HepG2 (cell line): Measurements from ENCODE around the gene ERP27. TPM values are rescaled to one million over a fixed set of nuclear protein-coding genes. Genes with fewer than 3 reads are reported as not detected.

Experiments used
- ATAC-seq: fragments of 200-7000 bp; cut with Tn5 transposase; 3 replicates; pipeline ENCODE4 v1.9.1; 2020; ENCODE audit warnings: mild to moderate bottlenecking, moderate library complexity
- BruUV-seq: library from RNA; stranded (reverse); fragments of 400-500 nt; replicated peaks from 2 replicates; lab custom pipeline; 2021; lab: Mats Ljungman, UMichigan
- CTCF ChIA-PET: fragments of 300-600 bp; formaldehyde crosslinking; extraction: SDS; loops from one replicate; lab custom pipeline; 2021; ENCODE audit warnings: low total read pairs, inconsistent platforms, low intra/inter-chr PET ratio; lab: Yijun Ruan, JAX
- POLR2A ChIA-PET: fragments of 350-600 bp; sonication (Branson Sonifier 250); formaldehyde crosslinking; loops from one replicate; lab custom pipeline; 2020; ENCODE audit warnings: antibody characterized with exemption, inconsistent platforms; lab: Yijun Ruan, JAX
- DNase-seq: peaks from one replicate; pipeline ENCODE4 v3.0.0-alpha.2; 2015; ENCODE audit warnings: low spot score
- FAIRE-seq: peaks from 3 replicates; lab custom pipeline; 2011; peaks lifted over from hg19 to GRCh38; lab: Jason Lieb, UNC
- H2AFZ ChIP-seq: one replicate; pipeline ENCODE4 v1.6.1; 2011; ENCODE audit warnings: low read length, inconsistent platforms
- H3K27ac ChIP-seq: fragments of 300-600 bp; 3 replicates; pipeline ENCODE4 v1.8.0; 2011; ENCODE audit warnings: mixed run types, mild to moderate bottlenecking, mixed read lengths, low read length, inconsistent platforms; ENCODE audit not compliant: insufficient read depth; ENCODE audit errors: extremely low read length
- H3K27me3 ChIP-seq, 2 experiments: fragments of 200-600 bp in 1 of 2; 2 replicates in 1 of 2; 3 replicates in 1 of 2; pipeline versions ENCODE4 v1.6.0 to v1.8.0; 2011; ENCODE audit warnings: low read length in 2 of 2, mild to moderate bottlenecking in 2 of 2, moderate library complexity in 2 of 2, inconsistent platforms in 1 of 2; ENCODE audit not compliant: insufficient read depth in 2 of 2, control insufficient read depth in 1 of 2
- H3K36me3 ChIP-seq, 2 experiments: fragments of 200-600 bp in 1 of 2; replicated peaks in 1 of 2; 2 replicates in 1 of 2; 3 replicates in 1 of 2; pipeline versions ENCODE4 v1.5.1 to v1.8.0; 2011; ENCODE audit warnings: low read length in 2 of 2, inconsistent platforms in 1 of 2; ENCODE audit not compliant: insufficient read depth in 2 of 2, control insufficient read depth in 1 of 2
- H3K4me1 ChIP-seq: 2 replicates; pipeline ENCODE4 v1.5.1; 2012; ENCODE audit warnings: low read length, inconsistent platforms; ENCODE audit not compliant: insufficient read depth
- H3K4me2 ChIP-seq: 2 replicates; pipeline ENCODE4 v1.6.0; 2011; ENCODE audit warnings: low read depth, low read length, inconsistent platforms
- H3K4me3 ChIP-seq, 3 experiments: fragments of 200-600 bp in 1 of 3; sonication (generic), shearing (Covaris generic) in 1 of 3; replicated peaks in 1 of 3; 2 replicates each; pipeline ENCODE4 v1.5.1; 2011 to 2016; ENCODE audit warnings: low read length in 3 of 3, inconsistent platforms in 2 of 3, low read depth in 2 of 3, mild to moderate bottlenecking in 2 of 3, control low read depth in 1 of 3, mixed read lengths in 1 of 3; ENCODE audit not compliant: insufficient read depth in 1 of 3
- H3K79me2 ChIP-seq: one replicate; pipeline ENCODE4 v1.6.1; 2011; ENCODE audit warnings: low read length, inconsistent platforms; ENCODE audit not compliant: insufficient read depth
- H3K9ac ChIP-seq: 2 replicates; pipeline ENCODE4 v1.6.0; 2011; ENCODE audit warnings: mild to moderate bottlenecking, low read depth, low read length, inconsistent platforms; ENCODE audit not compliant: insufficient read depth
- H3K9me3 ChIP-seq: 2 replicates; pipeline ENCODE4 v1.5.1; 2012; ENCODE audit warnings: mild to moderate bottlenecking, low read length
- H4K20me1 ChIP-seq: 2 replicates; pipeline ENCODE4 v1.6.0; 2011; ENCODE audit warnings: inconsistent platforms, mild to moderate bottlenecking, low read length, moderate library complexity; ENCODE audit not compliant: insufficient read depth
- CCDC6 ChIP-seq: sonication (generic); formaldehyde crosslinking; IDR thresholded peaks from 2 replicates; pipeline ENCODE4 v1.8.1; 2022; ENCODE audit warnings: mild to moderate bottlenecking, missing genetic modification reagents, moderate library complexity
- FOXA3 ChIP-seq: IDR thresholded peaks from 2 replicates; pipeline ENCODE4 v1.6.1; 2016; ENCODE audit warnings: missing genetic modification reagents, missing compliant biosample characterization
- GATA4 ChIP-seq: sonication (generic); IDR thresholded peaks from 2 replicates; pipeline ENCODE4 v1.6.1; 2016; ENCODE audit warnings: antibody characterized with exemption, low read depth, borderline replicate concordance
- HNF4A ChIP-seq: sonication (generic); formaldehyde crosslinking; IDR thresholded peaks from 2 replicates; pipeline ENCODE4 v1.4.0; 2020; ENCODE audit warnings: missing genetic modification reagents
- SMAD3 ChIP-seq: sonication (generic); formaldehyde crosslinking; IDR thresholded peaks from 2 replicates; pipeline ENCODE4 v1.4.0; 2020; ENCODE audit warnings: missing genetic modification reagents
- SMARCC2 ChIP-seq: fragments of 450-650 bp; IDR thresholded peaks from 2 replicates; pipeline ENCODE4 v1.6.1; 2017; ENCODE audit warnings: antibody characterized with exemption, mild to moderate bottlenecking
- TFDP1 ChIP-seq: IDR thresholded peaks from 2 replicates; pipeline ENCODE4 v1.6.1; 2016; ENCODE audit warnings: missing compliant biosample characterization, missing genetic modification reagents, borderline replicate concordance
- XBP1 ChIP-seq: sonication (generic); formaldehyde crosslinking; IDR thresholded peaks from 2 replicates; pipeline ENCODE4 v1.5.0; 2020; ENCODE audit warnings: missing genetic modification reagents
- YEATS2 ChIP-seq: sonication (generic); formaldehyde crosslinking; IDR thresholded peaks from 2 replicates; pipeline ENCODE4 v1.4.0; 2020; ENCODE audit warnings: missing genetic modification reagents, borderline replicate concordance
- ZNF24 ChIP-seq: fragments of 450-650 bp; IDR thresholded peaks from 2 replicates; pipeline ENCODE4 v1.6.1; 2017; ENCODE audit warnings: antibody characterized with exemption, mild to moderate bottlenecking
- ZNF709 ChIP-seq: sonication (generic); formaldehyde crosslinking; IDR thresholded peaks from 2 replicates; pipeline ENCODE4 v1.5.0; 2020; ENCODE audit warnings: mild to moderate bottlenecking, missing genetic modification reagents
- ZNF720 ChIP-seq: sonication (generic); formaldehyde crosslinking; IDR thresholded peaks from 2 replicates; pipeline ENCODE4 v1.4.0; 2020; ENCODE audit warnings: missing genetic modification reagents
- ZNF775 ChIP-seq: sonication (generic); formaldehyde crosslinking; IDR thresholded peaks from 2 replicates; pipeline ENCODE4 v1.4.0; 2020; ENCODE audit warnings: missing genetic modification reagents, mild to moderate bottlenecking, moderate library complexity, borderline replicate concordance
- ZNF879 ChIP-seq: sonication (generic); formaldehyde crosslinking; IDR thresholded peaks from 2 replicates; pipeline ENCODE4 v1.8.1; 2023; ENCODE audit warnings: missing genetic modification reagents
- WGBS: methylation state at CpG from one replicate; pipeline ENCODE4 v1.1.6; 2017; ENCODE audit warnings: low lambda C conversion rate; 5-methylcytosine and 5-hydroxymethylcytosine counted together
- in situ Hi-C: cut with HindIII; loops from 2 replicates; pipeline ENCODE4 v1.10.0; 2017; ENCODE audit warnings: low pct_unique_long_range_greater_than_20kb; ENCODE audit not compliant: extremely low pct_ligation_motif_present
- intact Hi-C: fragments of 100-400 bp; cut with micrococcal nuclease; formaldehyde crosslinking; loops from one replicate; pipeline ENCODE4 v1.10.0; 2022; ENCODE audit not compliant: unreplicated experiment
- polyA plus RNA-seq, 8 experiments: library from polyadenylated mRNA; depleted of rRNA in 3 of 8; stranded (reverse) in 7 of 8; unstranded in 1 of 8; fragments of >200 nt; fragmentation: Illumina TruSeq in 4 of 8; extraction: Trizol in 4 of 8; gene quantifications; 2 replicates each; pipeline versions ENCODE4 v1.2.1 to v1.2.3, GENCODE V29; 2011 to 2016; ENCODE audit warnings: low read depth in 4 of 8, missing spikeins in 1 of 8, mixed read lengths in 1 of 8; ENCODE audit not compliant: insufficient read depth in 1 of 8
- total RNA-seq, 5 experiments: library from RNA; depleted of rRNA; stranded (reverse); fragments of >200 nt; fragmentation: Illumina TruSeq; extraction: Trizol; gene quantifications; 2 replicates each; pipeline ENCODE4 v1.2.3, GENCODE V29; 2016; ENCODE audit warnings: low read depth in 1 of 5
- TF ChIP-seq, protein P1 (sequence below): IDR thresholded peaks from 2 replicates; pipeline ENCODE4 v1.6.1; 2016
- TF ChIP-seq, protein P2 (sequence below): sonication (generic); formaldehyde crosslinking; IDR thresholded peaks from 2 replicates; pipeline ENCODE4 v1.5.0; 2020; ENCODE audit warnings: missing genetic modification reagents

The ERP27 gene
- total and polyA plus RNA-seq, 2 of the 13 experiments (the other 11 are each of a cell fraction or from before 2014, with no cell fraction given), result 1.8 to 6.6 TPM

GRCh38 chr12:14931359-14931758 lies 7.0 kb downstream of the ERP27 start:
- Histone ChIP-seq H3K79me2 (no peaks in the 10 kb centered on the region), H3K27ac (no peak overlapping the region), H4K20me1 (no peaks in the 10 kb centered on the region), H3K4me2 (no peak overlapping the region), H2AFZ (no peak overlapping the region), H3K27me3 (no peaks in the 10 kb centered on the region), H3K9ac (no peak overlapping the region), H3K36me3 (no peaks in the 10 kb centered on the region), H3K9me3 (no peaks in the 10 kb centered on the region), H3K4me1 (peaks cover 12% of the 10 kb centered on the region; the same call in 1 of the 2 replicates), H3K4me3 (no peak overlapping the region)
- no peak for ATAC-seq
- no peak for TF ChIP-seq ZNF720 (CRISPR knock-in tag)
- TF ChIP-seq ZNF24, result no peak
- no peak for TF ChIP-seq SMAD3 (CRISPR knock-in tag)
- TF ChIP-seq SMARCC2, result no peak
- no peak for TF ChIP-seq GATA4
- TF ChIP-seq ZNF775 (CRISPR knock-in tag), result no peak
- no peak for TF ChIP-seq CCDC6 (CRISPR knock-in tag)
- no peak for TF ChIP-seq YEATS2 (CRISPR knock-in tag)
- TF ChIP-seq ZNF879, result no peak
- TF ChIP-seq TFDP1 (CRISPR knock-in tag), result no peak
- TF ChIP-seq, protein P1, sequence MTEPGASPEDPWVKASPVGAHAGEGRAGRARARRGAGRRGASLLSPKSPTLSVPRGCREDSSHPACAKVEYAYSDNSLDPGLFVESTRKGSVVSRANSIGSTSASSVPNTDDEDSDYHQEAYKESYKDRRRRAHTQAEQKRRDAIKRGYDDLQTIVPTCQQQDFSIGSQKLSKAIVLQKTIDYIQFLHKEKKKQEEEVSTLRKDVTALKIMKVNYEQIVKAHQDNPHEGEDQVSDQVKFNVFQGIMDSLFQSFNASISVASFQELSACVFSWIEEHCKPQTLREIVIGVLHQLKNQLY (CRISPR knock-in tag), result no peak
- no peak for TF ChIP-seq ZNF709 (CRISPR knock-in tag)
- TF ChIP-seq HNF4A (CRISPR knock-in tag), result no peak
- TF ChIP-seq, protein P2, sequence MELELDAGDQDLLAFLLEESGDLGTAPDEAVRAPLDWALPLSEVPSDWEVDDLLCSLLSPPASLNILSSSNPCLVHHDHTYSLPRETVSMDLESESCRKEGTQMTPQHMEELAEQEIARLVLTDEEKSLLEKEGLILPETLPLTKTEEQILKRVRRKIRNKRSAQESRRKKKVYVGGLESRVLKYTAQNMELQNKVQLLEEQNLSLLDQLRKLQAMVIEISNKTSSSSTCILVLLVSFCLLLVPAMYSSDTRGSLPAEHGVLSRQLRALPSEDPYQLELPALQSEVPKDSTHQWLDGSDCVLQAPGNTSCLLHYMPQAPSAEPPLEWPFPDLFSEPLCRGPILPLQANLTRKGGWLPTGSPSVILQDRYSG (CRISPR knock-in tag), result no peak
- no peak for TF ChIP-seq XBP1 (CRISPR knock-in tag)
- no peak for TF ChIP-seq FOXA3
- no peak for FAIRE-seq
- intact Hi-C loops, result no loop called here
- in situ Hi-C loops, result no loop called here
- BruUV-seq, result no TSS peak
- WGBS, result 83% methylated on average over 4 of the region's 4 CpGs
- ChIA-PET CTCF (no interaction called here), POLR2A (no interaction called here)
- DNase-seq, result no peak
